Endothelial cell of umbilical vein (primary cell): ENCODE measurements around the gene GNB1.

Experiments used
- EZH2 ChIP-seq: IDR thresholded peaks from 2 replicates; pipeline ENCODE4 v1.6.1; 2012; ENCODE audit warnings: borderline replicate concordance, low read depth, mild to moderate bottlenecking, moderate library complexity, low read length, inconsistent platforms; ENCODE audit not compliant: severe bottlenecking
- FOS ChIP-seq: IDR thresholded peaks from 2 replicates; pipeline ENCODE4 v1.6.1; 2011; ENCODE audit warnings: mild to moderate bottlenecking, low read length, moderate library complexity, borderline replicate concordance; ENCODE audit not compliant: insufficient read depth
- JUN ChIP-seq: IDR thresholded peaks from 2 replicates; pipeline ENCODE4 v1.6.1; 2011; ENCODE audit warnings: borderline replicate concordance, low read depth; ENCODE audit not compliant: insufficient read length, insufficient read depth
- MYC ChIP-seq: IDR thresholded peaks from one replicate; pipeline ENCODE4 v1.6.1; 2011; ENCODE audit warnings: mild to moderate bottlenecking, low read depth, low read length
- POLR2A ChIP-seq: IDR thresholded peaks from 2 replicates; pipeline ENCODE4 v1.6.1; 2012; ENCODE audit warnings: low read depth, mild to moderate bottlenecking, control low read depth, low read length
- POLR2AphosphoS5 ChIP-seq: IDR thresholded peaks from 2 replicates; pipeline ENCODE4 v1.6.1; 2012; ENCODE audit warnings: low read depth, mild to moderate bottlenecking, control low read depth, low read length, moderate library complexity; ENCODE audit not compliant: insufficient read depth
- TF ChIP-seq, protein P1 (sequence below), 2 donors: IDR thresholded peaks; 1 replicate in 1 of 2; 2 replicates in 1 of 2; pipeline ENCODE4 v1.5.1; 2011; ENCODE audit warnings: low read length in 2 of 2, mild to moderate bottlenecking in 2 of 2, moderate library complexity in 2 of 2, control low read depth in 1 of 2, inconsistent platforms in 1 of 2, low read depth in 1 of 2; ENCODE audit not compliant: insufficient read depth in 1 of 2; ENCODE audit errors: extremely low read depth in 1 of 2
- TF ChIP-seq, protein P2 (sequence below): IDR thresholded peaks from 2 replicates; pipeline ENCODE4 v1.6.1; 2011; ENCODE audit not compliant: insufficient read depth, insufficient read length

DNA sequence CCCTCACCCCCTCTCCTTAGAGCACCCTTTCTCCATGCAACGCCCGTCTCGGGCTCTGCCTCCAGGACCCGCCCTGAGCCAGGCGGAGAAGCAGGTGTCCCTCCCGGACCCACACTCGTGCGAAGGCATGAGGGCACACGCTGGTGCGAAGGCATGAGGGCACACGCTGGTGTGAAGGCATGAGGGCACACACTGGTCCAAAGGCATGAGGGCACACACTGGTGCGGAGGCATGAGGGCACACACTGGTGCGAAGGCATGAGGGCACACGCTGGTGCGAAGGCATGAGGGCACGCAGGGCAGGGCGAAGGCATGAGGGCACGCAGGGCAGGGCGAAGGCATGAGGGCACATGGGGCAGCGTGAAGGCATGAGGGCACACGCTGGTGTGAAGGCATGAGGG, 34.0 kb upstream of the GNB1 start:
- TF ChIP-seq, protein P1, sequence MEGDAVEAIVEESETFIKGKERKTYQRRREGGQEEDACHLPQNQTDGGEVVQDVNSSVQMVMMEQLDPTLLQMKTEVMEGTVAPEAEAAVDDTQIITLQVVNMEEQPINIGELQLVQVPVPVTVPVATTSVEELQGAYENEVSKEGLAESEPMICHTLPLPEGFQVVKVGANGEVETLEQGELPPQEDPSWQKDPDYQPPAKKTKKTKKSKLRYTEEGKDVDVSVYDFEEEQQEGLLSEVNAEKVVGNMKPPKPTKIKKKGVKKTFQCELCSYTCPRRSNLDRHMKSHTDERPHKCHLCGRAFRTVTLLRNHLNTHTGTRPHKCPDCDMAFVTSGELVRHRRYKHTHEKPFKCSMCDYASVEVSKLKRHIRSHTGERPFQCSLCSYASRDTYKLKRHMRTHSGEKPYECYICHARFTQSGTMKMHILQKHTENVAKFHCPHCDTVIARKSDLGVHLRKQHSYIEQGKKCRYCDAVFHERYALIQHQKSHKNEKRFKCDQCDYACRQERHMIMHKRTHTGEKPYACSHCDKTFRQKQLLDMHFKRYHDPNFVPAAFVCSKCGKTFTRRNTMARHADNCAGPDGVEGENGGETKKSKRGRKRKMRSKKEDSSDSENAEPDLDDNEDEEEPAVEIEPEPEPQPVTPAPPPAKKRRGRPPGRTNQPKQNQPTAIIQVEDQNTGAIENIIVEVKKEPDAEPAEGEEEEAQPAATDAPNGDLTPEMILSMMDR (IDR thresholded peaks at IDR 0.05; ENCODE audit: extremely low read depth in 1 of 2, insufficient read depth in 1 of 2, low read depth in 1 of 2, low read length in 2 of 2) = no peak
- no peak for TF ChIP-seq EZH2
- TF ChIP-seq POLR2A = no peak
- TF ChIP-seq MYC = no peak
- no peak for TF ChIP-seq POLR2AphosphoS5
- TF ChIP-seq, protein P2, sequence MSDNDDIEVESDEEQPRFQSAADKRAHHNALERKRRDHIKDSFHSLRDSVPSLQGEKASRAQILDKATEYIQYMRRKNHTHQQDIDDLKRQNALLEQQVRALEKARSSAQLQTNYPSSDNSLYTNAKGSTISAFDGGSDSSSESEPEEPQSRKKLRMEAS = no peak
- TF ChIP-seq FOS = no peak
- no peak for TF ChIP-seq JUN
